ENCODE data around the gene MEGF11. TPM values are rescaled to one million over a fixed set of nuclear protein-coding genes. Genes with fewer than 3 reads are reported as not detected.

The MEGF11 gene
- total RNA-seq, 2 experiments from 2014 or later, result 3.3 to 6.8 TPM

- intact Hi-C loops (cut with micrococcal nuclease; ENCODE audit: unreplicated experiment), result no loop called here
- H3K9me3 ChIP-seq (ENCODE audit: low read length), result no peaks in the 10 kb centered on the region
- CTCF ChIA-PET (ENCODE audit: unreplicated experiment), result no interaction called here
- H3K4me2 ChIP-seq (ENCODE audit: low read length), result no peak overlapping the region
- no peaks in the 10 kb centered on the region for H3K9me2 ChIP-seq (ENCODE audit: insufficient read depth, low read length)
- H3K27ac ChIP-seq (ENCODE audit: low read depth, low read length, poor library complexity, severe bottlenecking), result no peak overlapping the region
- no peaks in the 10 kb centered on the region for H4K20me1 ChIP-seq (ENCODE audit: insufficient read depth, low read length)
- H3K4me1 ChIP-seq (ENCODE audit: insufficient read depth, low read length, poor library complexity, severe bottlenecking), result no peaks in the 10 kb centered on the region
- BruUV-seq (replicated peaks), result no TSS peak
- TF ChIP-seq CTCF (conservative IDR thresholded peaks at IDR 0.05; ENCODE audit: low read length) (no peak), EZH2phosphoT487 (IDR thresholded peaks at IDR 0.05; ENCODE audit: borderline replicate concordance, low read depth, low read length) (no peak)
- H3K4me3 ChIP-seq (ENCODE audit: low read depth, low read length, poor library complexity, severe bottlenecking), result no peak overlapping the region
- no peaks in the 10 kb centered on the region for H3K79me2 ChIP-seq (ENCODE audit: insufficient read depth, low read depth, low read length)
- no peak overlapping the region for H2AFZ ChIP-seq (ENCODE audit: low read length)
- no peak for DNase-seq (ENCODE audit: low spot score)
- no peaks in the 10 kb centered on the region for H3K36me3 ChIP-seq (ENCODE audit: insufficient read depth, low read length)
- POLR2A ChIA-PET, result interaction anchor here (0.8 kb wide), 1 partner anchor 85 kb away, joined by 3 read pairs; no protein-coding TSS in a partner anchor
These were observed 316.5 kb downstream of the MEGF11 start for GRCh38 chr15:65937054-65937453.

- H3K27ac ChIP-seq (ENCODE audit: low read depth, low read length, poor library complexity, severe bottlenecking), result no peak overlapping the region
- H3K4me2 ChIP-seq (ENCODE audit: low read length), result no peak overlapping the region
- no peaks in the 10 kb centered on the region for H3K79me2 ChIP-seq (ENCODE audit: insufficient read depth, low read depth, low read length)
- BruUV-seq (replicated peaks), result no TSS peak
- no peaks in the 10 kb centered on the region for H4K20me1 ChIP-seq (ENCODE audit: insufficient read depth, low read length)
- no peaks in the 10 kb centered on the region for H3K4me1 ChIP-seq (ENCODE audit: insufficient read depth, low read length, poor library complexity, severe bottlenecking)
- ChIA-PET POLR2A (no interaction called here), CTCF (ENCODE audit: unreplicated experiment) (no interaction called here)
- no peaks in the 10 kb centered on the region for H3K9me2 ChIP-seq (ENCODE audit: insufficient read depth, low read length)
- no peak for TF ChIP-seq CTCF (conservative IDR thresholded peaks at IDR 0.05; ENCODE audit: low read length)
- TF ChIP-seq EZH2phosphoT487 (IDR thresholded peaks at IDR 0.05; ENCODE audit: borderline replicate concordance, low read depth, low read length), result no peak
- intact Hi-C loops (cut with micrococcal nuclease; ENCODE audit: unreplicated experiment), result no loop called here
- H3K36me3 ChIP-seq (ENCODE audit: insufficient read depth, low read length), result no peaks in the 10 kb centered on the region
- H2AFZ ChIP-seq (ENCODE audit: low read length), result no peak overlapping the region
- H3K4me3 ChIP-seq (ENCODE audit: low read depth, low read length, poor library complexity, severe bottlenecking), result no peak overlapping the region
- no peaks in the 10 kb centered on the region for H3K9me3 ChIP-seq (ENCODE audit: low read length)
- DNase-seq (ENCODE audit: low spot score), result no peak
These were observed 317.3 kb downstream of the MEGF11 start for GRCh38 chr15:65936282-65936681.

GRCh38 chr15:65935391-65935790, 318.2 kb downstream of the MEGF11 start:
- H2AFZ ChIP-seq (ENCODE audit: low read length), result no peak overlapping the region
- no peaks in the 10 kb centered on the region for H3K36me3 ChIP-seq (ENCODE audit: insufficient read depth, low read length)
- intact Hi-C loops (cut with micrococcal nuclease; ENCODE audit: unreplicated experiment), result no loop called here
- H3K27ac ChIP-seq (ENCODE audit: low read depth, low read length, poor library complexity, severe bottlenecking), result no peak overlapping the region
- H3K9me3 ChIP-seq (ENCODE audit: low read length), result no peaks in the 10 kb centered on the region
- no peak for DNase-seq (ENCODE audit: low spot score)
- POLR2A ChIA-PET, result interaction anchor here (0.6 kb wide), 1 partner anchor 332 kb away, joined by 3 read pairs; no protein-coding TSS in a partner anchor
- BruUV-seq (replicated peaks), result no TSS peak
- no peaks in the 10 kb centered on the region for H3K4me1 ChIP-seq (ENCODE audit: insufficient read depth, low read length, poor library complexity, severe bottlenecking)
- CTCF ChIA-PET (ENCODE audit: unreplicated experiment), result no interaction called here
- no peaks in the 10 kb centered on the region for H3K79me2 ChIP-seq (ENCODE audit: insufficient read depth, low read depth, low read length)
- H4K20me1 ChIP-seq (ENCODE audit: insufficient read depth, low read length), result no peaks in the 10 kb centered on the region
- no peak overlapping the region for H3K4me3 ChIP-seq (ENCODE audit: low read depth, low read length, poor library complexity, severe bottlenecking)
- H3K4me2 ChIP-seq (ENCODE audit: low read length), result no peak overlapping the region
- no peaks in the 10 kb centered on the region for H3K9me2 ChIP-seq (ENCODE audit: insufficient read depth, low read length)
- no peak for TF ChIP-seq CTCF (conservative IDR thresholded peaks at IDR 0.05; ENCODE audit: low read length)
- TF ChIP-seq EZH2phosphoT487 (IDR thresholded peaks at IDR 0.05; ENCODE audit: borderline replicate concordance, low read depth, low read length), result no peak
